PC-9 (cell line): Measurements from ENCODE around the gene AAR2. TPM values are rescaled to one million over a fixed set of nuclear protein-coding genes. Genes with fewer than 3 reads are reported as not detected.
A peak's percentile ranks its signal among the peaks of the same experiment; 100 is the strongest.

Experiments
- Bru-seq: library from RNA; stranded (reverse); fragments of 400-500 nt; gene quantifications from one replicate; lab custom pipeline; 2021; lab: Mats Ljungman, UMichigan
- BruChase-seq, 2 experiments: library from RNA; stranded (reverse); fragments of 400-500 nt; gene quantifications; one replicate each; lab custom pipeline; 2021; lab: Mats Ljungman, UMichigan
- BruUV-seq: library from RNA; stranded (reverse); fragments of 400-500 nt; replicated peaks from 2 replicates; lab custom pipeline; 2021; lab: Mats Ljungman, UMichigan
- CTCF ChIA-PET: fragments of 300-600 bp; sonication (Branson Sonifier 250); formaldehyde crosslinking; loops from one replicate; lab custom pipeline; 2022; ENCODE audit warnings: antibody characterized with exemption; lab: Charles Lee
- POLR2A ChIA-PET: fragments of 300-600 bp; sonication (Branson Sonifier 250); formaldehyde crosslinking; loops from one replicate; lab custom pipeline; 2022; ENCODE audit warnings: antibody characterized with exemption; ENCODE audit not compliant: unreplicated experiment; lab: Charles Lee
- DNase-seq, 2 experiments: peaks; one replicate each; pipeline versions ENCODE4 v3.0.0 to v3.0.0-alpha.2; 2015 to 2022; ENCODE audit warnings: mixed read lengths in 1 of 2
- H2AFZ ChIP-seq: fragments of 200-600 bp; sonication (generic); 2 replicates; pipeline ENCODE4 v1.8.1; 2017; ENCODE audit warnings: antibody characterized with exemption
- H3F3A ChIP-seq: fragments of 200-600 bp; sonication (generic); 2 replicates; pipeline ENCODE4 v1.8.1; 2017; ENCODE audit warnings: antibody characterized with exemption, mild to moderate bottlenecking, low read depth; ENCODE audit not compliant: insufficient read depth
- H3K27ac ChIP-seq: fragments of 200-600 bp; sonication (generic); 2 replicates; pipeline ENCODE4 v1.6.1; 2016; ENCODE audit warnings: mixed run types
- H3K27me3 ChIP-seq: fragments of 200-600 bp; sonication (generic); 2 replicates; pipeline ENCODE4 v1.6.1; 2016; ENCODE audit warnings: low read depth, mixed run types; ENCODE audit not compliant: insufficient read depth
- H3K36me3 ChIP-seq: fragments of 200-600 bp; sonication (generic); 2 replicates; pipeline ENCODE4 v1.6.1; 2016; ENCODE audit warnings: low read depth, mixed run types
- H3K4me1 ChIP-seq: fragments of 200-600 bp; sonication (generic); replicated peaks from 2 replicates; pipeline ENCODE4 v1.6.1; 2016; ENCODE audit warnings: mixed run types; ENCODE audit not compliant: insufficient read depth
- H3K4me2 ChIP-seq: fragments of 200-600 bp; sonication (generic); 2 replicates; pipeline ENCODE4 v1.6.1; 2017; ENCODE audit warnings: mixed run types
- H3K4me3 ChIP-seq: fragments of 200-600 bp; sonication (generic); 2 replicates; pipeline ENCODE4 v1.6.1; 2016; ENCODE audit warnings: mixed run types
- H3K79me2 ChIP-seq: fragments of 200-600 bp; sonication (generic); 2 replicates; pipeline ENCODE4 v1.6.1; 2017; ENCODE audit warnings: low read depth, mixed run types
- H3K9me2 ChIP-seq: fragments of 200-600 bp; sonication (generic); 2 replicates; pipeline ENCODE4 v1.8.1; 2017; ENCODE audit warnings: mild to moderate bottlenecking; ENCODE audit not compliant: insufficient read depth
- H3K9me3 ChIP-seq: fragments of 200-600 bp; sonication (generic); 2 replicates; pipeline ENCODE4 v1.8.1; 2016; ENCODE audit warnings: low read depth; ENCODE audit not compliant: insufficient read depth
- H4K20me1 ChIP-seq: fragments of 200-600 bp; sonication (generic); 2 replicates; pipeline ENCODE4 v1.8.1; 2017; ENCODE audit not compliant: insufficient read depth
- CTCF ChIP-seq: fragments of 200-600 bp; sonication (generic); conservative IDR thresholded peaks from 2 replicates; pipeline ENCODE4 v1.6.1; 2017; ENCODE audit warnings: mixed run types, antibody characterized with exemption, mild to moderate bottlenecking, moderate library complexity
- EZH2 ChIP-seq: fragments of 200-600 bp; sonication (generic); IDR thresholded peaks from 2 replicates; pipeline ENCODE4 v1.8.0; 2017; ENCODE audit warnings: antibody characterized with exemption, low read depth
- intact Hi-C: fragments of 100-400 bp; cut with micrococcal nuclease; formaldehyde crosslinking; loops from one replicate; pipeline ENCODE4 v1.10.0; 2022; ENCODE audit not compliant: unreplicated experiment
- long read RNA-seq: library from polyadenylated mRNA; stranded (forward); transcript quantifications from one replicate; pipeline ENCODE4 v2.0.0, GENCODE V29; 2022
- total RNA-seq: library from RNA; stranded (reverse); gene quantifications from 2 replicates; pipeline ENCODE4 v1.2.3, GENCODE V29; 2021

Gene AAR2
- total RNA-seq (19.4 and 25.7 TPM in 2 replicates), Bru-seq, nascent RNA (percentile 79 among the genes with signal in this experiment), BruChase-seq, experiment 1, labeled RNA remaining after a 2-hour chase (percentile 67 among the genes with signal in this experiment), BruChase-seq, experiment 2, labeled RNA remaining after a 6-hour chase (percentile 70 among the genes with signal in this experiment)
- long read RNA-seq, transcript AAR2-201 (4 exons, 2,430 nt), result major isoform, 57 of 87 reads
- long read RNA-seq, transcript AAR2-202 (4 exons, 2,689 nt), result minor isoform, 6 of 87 reads
- long read RNA-seq, partial matches to known transcripts, result 17 of 87 reads
- long read RNA-seq, other reads (novel, unspliced or antisense), result 7 of 87 reads

GRCh38 chr20:36235892-36236785 lies at the start of gene AAR2:
TSS of gene AAR2 (plus strand) at chr20:36236478. CDS start at chr20:36239869, 3,391 bp downstream.
- Histone ChIP-seq H3K9me3 (no peaks in the 10 kb centered on the region), H3K4me1 (peaks cover 16% of the 10 kb centered on the region), H3K4me3 (peak within 1 kb of the TSS; percentile 96), H4K20me1 (peaks cover 7% of the 10 kb centered on the region), H3K9me2 (no peaks in the 10 kb centered on the region), H3F3A (0 out of 2 replicates have a peak, but pooled peaks cover 4% of the 10 kb centered on the region), H3K27me3 (no peaks in the 10 kb centered on the region), H2AFZ (peak within 1 kb of the TSS; percentile 100), H3K36me3 (no peaks in the 10 kb centered on the region), H3K27ac (peak within 1 kb of the TSS; percentile 46), H3K4me2 (peak within 1 kb of the TSS; percentile 96), H3K79me2 (peaks cover 47% of the 10 kb centered on the region)
- POLR2A ChIA-PET, result no interaction called here
- CTCF ChIA-PET, result interaction anchor here (0.7 kb wide), 1 partner anchor 120 kb away, joined by 4 read pairs; no protein-coding TSS in a partner anchor
- no peak for TF ChIP-seq CTCF
- peak; percentile 65 to 81 for DNase-seq
- BruUV-seq, result no TSS peak
- intact Hi-C loops, result no loop called here

GRCh38 chr20:36193977-36194712 lies 42.1 kb upstream of the AAR2 start:
- H3F3A ChIP-seq, result no peaks in the 10 kb centered on the region
- H3K27me3 ChIP-seq, result no peaks in the 10 kb centered on the region
- no peak overlapping the region for H3K4me2 ChIP-seq
- H3K9me3 ChIP-seq, result no peaks in the 10 kb centered on the region
- H2AFZ ChIP-seq, result no peak overlapping the region
- H3K9me2 ChIP-seq, result no peaks in the 10 kb centered on the region
- H3K4me1 ChIP-seq, result no peaks in the 10 kb centered on the region
- POLR2A ChIA-PET, result no interaction called here
- TF ChIP-seq CTCF, result no peak
- no peak for TF ChIP-seq EZH2
- H3K27ac ChIP-seq, result no peak overlapping the region
- intact Hi-C loops, result no loop called here
- no peaks in the 10 kb centered on the region for H4K20me1 ChIP-seq
- H3K36me3 ChIP-seq, result 0 out of 2 replicates have a peak, but pooled peaks cover 6% of the 10 kb centered on the region
- CTCF ChIA-PET, result no interaction called here
- BruUV-seq, result no TSS peak
- H3K79me2 ChIP-seq, result no peaks in the 10 kb centered on the region
- H3K4me3 ChIP-seq, result no peak overlapping the region
- no peak for DNase-seq

GRCh38 chr20:36196676-36197075 lies 39.6 kb upstream of the AAR2 start:
- H3K27me3 ChIP-seq, result no peaks in the 10 kb centered on the region

More at GRCh38 chr20:36196676-36197075, 39.6 kb upstream of the AAR2 start:
- BruUV-seq, result no TSS peak
- Histone ChIP-seq H3K79me2 (no peaks in the 10 kb centered on the region), H3K4me1 (no peaks in the 10 kb centered on the region), H3K4me2 (no peak overlapping the region), H4K20me1 (no peaks in the 10 kb centered on the region), H3K36me3 (no peaks in the 10 kb centered on the region), H3K27ac (no peak overlapping the region), H2AFZ (no peak overlapping the region), H3K4me3 (no peak overlapping the region), H3K9me3 (no peaks in the 10 kb centered on the region), H3K9me2 (no peaks in the 10 kb centered on the region), H3F3A (no peaks in the 10 kb centered on the region)
- ChIA-PET POLR2A (interaction anchor here (0.5 to 0.6 kb wide), 2 partner anchors 75 to 454 kb away, joined by 3 to 4 read pairs; partner anchors contain the start of gene RBM39), CTCF (interaction anchor here (0.5 kb wide), 1 partner anchor 663 kb away, joined by 9 read pairs; no protein-coding TSS in a partner anchor)
- DNase-seq, result no peak
- TF ChIP-seq CTCF, result no peak
- TF ChIP-seq EZH2, result no peak
- intact Hi-C loops, result no loop called here
